Gastroesophageal sphincter (tissue), 3 donors: Measurements from ENCODE around the gene ECI2.

ENCODE experiments used
- CTCF ChIP-seq, 4 experiments: fragments of 200-600 bp in 2 of 4; fragments of 450-650 bp in 2 of 4; sonication (generic) in 1 of 4; IDR thresholded peaks; one replicate each; pipeline ENCODE4 v1.5.1; 2017 to 2019; ENCODE audit warnings: antibody characterized with exemption in 4 of 4, mild to moderate bottlenecking in 2 of 4, moderate library complexity in 2 of 4
- POLR2A ChIP-seq, 2 donors: fragments of 450-650 bp; IDR thresholded peaks; one replicate each; pipeline ENCODE4 v1.6.1; 2017; ENCODE audit warnings: antibody characterized with exemption in 2 of 2, mild to moderate bottlenecking in 2 of 2, moderate library complexity in 1 of 2

GRCh38 chr6:4124351-4124750 lies 11.0 kb downstream of the ECI2 start:
- TF ChIP-seq POLR2A (IDR thresholded peaks at IDR 0.05) (no peak), CTCF (IDR thresholded peaks at IDR 0.05) (no peak)
